ENCODE measurements around the gene PTGR3. TPM values are rescaled to one million over a fixed set of nuclear protein-coding genes. Genes with fewer than 3 reads are reported as not detected.

Gene PTGR3
- total and polyA plus RNA-seq, 3 donors from 2014 or later: 13.9 to 27.9 (median 15.7) TPM

DNA sequence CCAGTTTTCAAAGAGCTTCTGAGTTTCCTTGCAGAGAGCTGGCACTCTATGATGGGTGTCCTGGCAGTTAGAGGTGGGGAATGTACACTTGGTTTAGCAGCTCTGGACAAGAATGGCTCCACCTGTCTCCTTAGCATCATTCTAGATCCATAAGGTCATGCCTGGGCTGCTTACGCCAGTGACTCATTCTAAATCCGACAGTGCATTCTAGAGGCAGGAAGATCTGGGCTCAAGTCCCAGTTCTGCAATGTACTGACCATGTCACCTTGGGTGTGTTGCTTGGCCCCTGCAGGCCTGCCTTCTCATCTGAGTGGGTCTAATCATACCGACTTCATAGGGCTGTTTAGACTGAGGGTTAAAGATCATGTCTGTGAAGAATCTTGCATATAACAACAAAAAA lies 46.5 kb downstream of the PTGR3 start:
- no peak overlapping the region for H3K4me3 ChIP-seq
- TF ChIP-seq POLR2A (IDR thresholded peaks at IDR 0.05): no peak
- TF ChIP-seq, protein P1, sequence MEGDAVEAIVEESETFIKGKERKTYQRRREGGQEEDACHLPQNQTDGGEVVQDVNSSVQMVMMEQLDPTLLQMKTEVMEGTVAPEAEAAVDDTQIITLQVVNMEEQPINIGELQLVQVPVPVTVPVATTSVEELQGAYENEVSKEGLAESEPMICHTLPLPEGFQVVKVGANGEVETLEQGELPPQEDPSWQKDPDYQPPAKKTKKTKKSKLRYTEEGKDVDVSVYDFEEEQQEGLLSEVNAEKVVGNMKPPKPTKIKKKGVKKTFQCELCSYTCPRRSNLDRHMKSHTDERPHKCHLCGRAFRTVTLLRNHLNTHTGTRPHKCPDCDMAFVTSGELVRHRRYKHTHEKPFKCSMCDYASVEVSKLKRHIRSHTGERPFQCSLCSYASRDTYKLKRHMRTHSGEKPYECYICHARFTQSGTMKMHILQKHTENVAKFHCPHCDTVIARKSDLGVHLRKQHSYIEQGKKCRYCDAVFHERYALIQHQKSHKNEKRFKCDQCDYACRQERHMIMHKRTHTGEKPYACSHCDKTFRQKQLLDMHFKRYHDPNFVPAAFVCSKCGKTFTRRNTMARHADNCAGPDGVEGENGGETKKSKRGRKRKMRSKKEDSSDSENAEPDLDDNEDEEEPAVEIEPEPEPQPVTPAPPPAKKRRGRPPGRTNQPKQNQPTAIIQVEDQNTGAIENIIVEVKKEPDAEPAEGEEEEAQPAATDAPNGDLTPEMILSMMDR (IDR thresholded peaks at IDR 0.05): no peak
- 55 to 65% methylated on average over 3 of the region's 3 CpGs for WGBS, 2 donors
- peak; percentile 43 for DNase-seq
- intact Hi-C loops (cut with DNase I; ENCODE audit: low total_unique reads): no loop called here
- no peak overlapping the region for H3K27ac ChIP-seq
- no peaks in the 10 kb centered on the region for H3K27me3 ChIP-seq
- H3K4me1 ChIP-seq: no peaks in the 10 kb centered on the region
- H3K9me3 ChIP-seq: no peaks in the 10 kb centered on the region
- H3K36me3 ChIP-seq (ENCODE audit: low read depth, missing control alignments): no peaks in the 10 kb centered on the region

DNA sequence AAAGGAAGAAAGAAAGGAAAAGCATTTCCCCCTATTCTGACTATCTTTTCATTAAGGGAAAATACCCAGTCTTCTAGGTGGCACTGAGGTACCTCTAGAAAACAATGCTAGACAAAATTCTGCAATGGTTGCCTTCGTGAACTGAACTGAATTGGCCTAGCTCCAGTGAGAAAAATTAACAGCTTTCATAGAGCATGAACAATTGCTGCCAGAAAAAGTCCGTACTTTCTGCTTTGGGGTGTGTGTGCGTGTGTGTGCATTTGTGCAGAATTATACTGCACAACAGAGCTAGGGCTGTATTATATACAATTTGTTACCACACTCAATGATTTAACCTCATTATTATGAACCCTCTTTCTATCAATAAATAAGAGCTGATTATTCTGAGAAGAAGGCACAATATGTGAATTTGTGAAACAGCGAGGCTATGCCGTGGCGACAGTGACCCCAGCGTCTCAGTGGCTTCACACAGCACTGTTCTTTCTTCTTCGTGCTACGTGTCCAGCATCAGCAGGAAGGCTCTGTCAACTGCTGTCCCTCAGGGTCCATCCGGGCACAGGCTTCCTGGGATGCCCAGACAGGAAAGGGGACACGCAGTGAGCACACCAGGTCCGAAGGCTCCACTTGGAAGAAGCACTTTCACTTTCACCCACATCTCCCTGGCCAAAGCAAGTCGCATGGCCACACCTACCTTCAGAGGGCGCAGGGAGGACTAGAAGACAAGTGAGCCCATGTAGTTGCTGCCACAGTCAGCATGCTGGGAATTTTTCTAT lies 47.5 kb downstream of the PTGR3 start:
- Histone ChIP-seq H3K36me3 (ENCODE audit: low read depth, missing control alignments) (no peaks in the 10 kb centered on the region), H3K27ac (peak overlapping the region in 1 of 2 donors; percentile 56), H3K27me3 (no peaks in the 10 kb centered on the region), H3K4me1 (no peaks in the 10 kb centered on the region), H3K4me3 (peak overlapping the region; percentile 29 to 45), H3K9me3 (no peaks in the 10 kb centered on the region)
- intact Hi-C loops (cut with DNase I; ENCODE audit: low total_unique reads): no loop called here
- peak; percentile 31 for DNase-seq
- TF ChIP-seq, protein P1 (IDR thresholded peaks at IDR 0.05): no peak
- TF ChIP-seq POLR2A (IDR thresholded peaks at IDR 0.05): no peak
- 52 to 53% methylated on average over 14 of the region's 14 CpGs for WGBS, 2 donors

DNA sequence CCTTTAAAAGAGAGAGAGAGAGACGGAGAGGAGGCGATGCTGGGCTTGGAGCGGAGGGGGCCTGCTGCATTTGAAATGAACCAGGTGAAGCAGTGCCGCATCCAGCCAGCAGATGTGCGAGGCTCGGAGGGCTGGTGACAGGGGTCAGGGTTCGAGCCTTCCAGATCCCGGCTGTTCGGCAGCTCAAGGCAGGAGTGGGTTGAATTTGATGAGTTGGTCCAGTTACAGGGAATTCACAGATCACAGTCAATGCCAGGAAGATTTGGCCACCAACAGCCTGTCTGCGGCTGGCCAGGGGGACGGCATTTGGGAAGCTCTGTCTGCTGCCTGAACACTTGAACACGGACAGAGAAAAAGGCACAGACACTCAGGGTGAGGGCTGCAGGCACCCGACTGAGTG lies 48.6 kb downstream of the PTGR3 start:
- WGBS, 2 donors: 39 to 59% methylated on average over 13 of the region's 13 CpGs
- TF ChIP-seq POLR2A (IDR thresholded peaks at IDR 0.05): no peak
- TF ChIP-seq, protein P1 (IDR thresholded peaks at IDR 0.05): no peak

DNA sequence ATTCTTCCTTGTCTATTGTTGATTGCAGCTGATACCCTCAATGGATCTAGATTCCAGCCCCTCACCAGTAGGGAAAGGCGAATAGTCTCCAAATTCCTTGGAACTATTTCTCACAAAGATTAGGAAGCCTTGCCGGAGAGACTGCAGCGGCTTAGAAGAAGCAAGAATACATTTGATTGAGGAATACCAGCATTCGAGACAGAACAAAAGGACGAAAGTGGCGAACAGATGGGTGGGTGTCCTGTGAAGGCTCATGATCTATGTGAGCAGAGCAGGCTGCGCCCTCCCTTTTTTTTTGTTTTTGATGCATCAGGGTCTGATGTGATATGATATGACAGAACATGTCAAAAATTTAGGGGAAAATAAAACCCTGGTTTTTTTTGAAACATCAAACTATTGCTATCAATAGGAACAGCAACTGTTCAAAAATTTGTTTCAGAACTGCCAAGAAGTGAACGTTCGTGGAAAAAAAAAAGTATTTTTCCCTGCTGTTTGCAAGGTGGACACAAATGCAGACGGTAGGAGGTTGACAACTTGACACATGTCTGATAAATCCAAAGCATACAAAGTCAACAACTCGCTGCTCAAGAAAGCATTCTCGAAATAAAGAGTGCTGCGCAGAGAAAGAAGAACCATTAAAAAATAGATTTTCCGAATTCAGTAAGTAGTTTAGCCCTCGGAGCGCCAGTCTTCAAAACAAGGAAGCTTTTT lies 49.1 kb downstream of the PTGR3 start:
- Histone ChIP-seq H3K4me3 (no peak overlapping the region), H3K9me3 (no peaks in the 10 kb centered on the region), H3K4me1 (no peaks in the 10 kb centered on the region), H3K27me3 (no peaks in the 10 kb centered on the region), H3K27ac (no peak overlapping the region), H3K36me3 (ENCODE audit: low read depth, missing control alignments) (no peaks in the 10 kb centered on the region)
- TF ChIP-seq, protein P1 (IDR thresholded peaks at IDR 0.05): no peak
- TF ChIP-seq POLR2A (IDR thresholded peaks at IDR 0.05): no peak
- 65 to 76% methylated on average over 16 of the region's 16 CpGs for WGBS, 2 donors
- intact Hi-C loops (cut with DNase I; ENCODE audit: low total_unique reads): no loop called here
- no peak for DNase-seq

More for the DNA sequence above, 48.6 kb downstream of the PTGR3 start:
- no peaks in the 10 kb centered on the region for H3K36me3 ChIP-seq (ENCODE audit: low read depth, missing control alignments)
- no peaks in the 10 kb centered on the region for H3K9me3 ChIP-seq
- H3K27ac ChIP-seq: no peak overlapping the region
- no peaks in the 10 kb centered on the region for H3K27me3 ChIP-seq
- H3K4me1 ChIP-seq: no peaks in the 10 kb centered on the region
- no peak for DNase-seq
- intact Hi-C loops (cut with DNase I; ENCODE audit: low total_unique reads): no loop called here
- H3K4me3 ChIP-seq: no peak overlapping the region
